Stimulated activated CD8-positive, alpha-beta memory T cell treated with anti-CD3 and anti-CD28 coated beads, Interleukin-7, amount 100 ng/mL, for 24 hours (primary cell): ENCODE measurements around the gene DGCR8.

ENCODE experiments used
- DNase-seq: peaks from one replicate; pipeline ENCODE4 v3.0.0-alpha.2; 2020; ENCODE audit warnings: low read depth

DGCR8 gene

GRCh38 chr22:20052309-20053259 is 27.5 kb upstream of the DGCR8 start:
- no peak for DNase-seq

GRCh38 chr22:20053407-20054033 is 26.5 kb upstream of the DGCR8 start:
- no peak for DNase-seq

- no peak for DNase-seq
These were observed 26.0 kb upstream of the DGCR8 start for GRCh38 chr22:20054034-20054427.

- DNase-seq, result no peak
These were observed 25.6 kb upstream of the DGCR8 start for GRCh38 chr22:20054485-20054884.

GRCh38 chr22:20055144-20055543 is 24.9 kb upstream of the DGCR8 start:
- DNase-seq, result no peak

GRCh38 chr22:20055654-20056053 is 24.4 kb upstream of the DGCR8 start:
- DNase-seq, result no peak

- no peak for DNase-seq
These were observed 23.9 kb upstream of the DGCR8 start for GRCh38 chr22:20056161-20056560.

GRCh38 chr22:20056696-20057386 is 23.2 kb upstream of the DGCR8 start:
- DNase-seq, result no peak

GRCh38 chr22:20057596-20058268 is 22.3 kb upstream of the DGCR8 start:
- no peak for DNase-seq

- DNase-seq, result no peak
These were observed 20.9 kb upstream of the DGCR8 start for GRCh38 chr22:20058989-20059770.

- DNase-seq, result no peak
These were observed 19.2 kb upstream of the DGCR8 start for GRCh38 chr22:20060700-20061480.

GRCh38 chr22:20061481-20061861 is 18.6 kb upstream of the DGCR8 start:
- DNase-seq, result no peak

GRCh38 chr22:20062043-20062765 is 17.8 kb upstream of the DGCR8 start:
- DNase-seq, result no peak

GRCh38 chr22:20062766-20063083 is 17.3 kb upstream of the DGCR8 start:
- no peak for DNase-seq

- DNase-seq, result no peak
These were observed 16.5 kb upstream of the DGCR8 start for GRCh38 chr22:20063271-20064139.

- DNase-seq, result no peak
These were observed 15.9 kb upstream of the DGCR8 start for GRCh38 chr22:20064140-20064480.

GRCh38 chr22:20064545-20065262 is 15.3 kb upstream of the DGCR8 start:
- DNase-seq, result no peak

GRCh38 chr22:20065896-20066616 is 14.0 kb upstream of the DGCR8 start:
- DNase-seq, result no peak
